SK-N-MC (cell line): ENCODE data around the gene WNK4.

Experiments used
- DNase-seq: peaks from one replicate; pipeline ENCODE4 v3.0.0-alpha.2; 2011; ENCODE audit warnings: low read depth, low spot score
- H3K27ac ChIP-seq: fragments of 200-600 bp; sonication (generic); 2 replicates; pipeline ENCODE4 v1.5.1; 2016; ENCODE audit warnings: mixed run types
- H3K36me3 ChIP-seq: fragments of 200-600 bp; sonication (generic); 2 replicates; pipeline ENCODE4 v1.6.1; 2017; ENCODE audit warnings: antibody characterized with exemption, low read length, mixed read lengths; ENCODE audit not compliant: insufficient read depth
- H3K4me3 ChIP-seq: fragments of 200-600 bp; sonication (generic); 2 replicates; pipeline ENCODE4 v1.5.1; 2016
- H3K9ac ChIP-seq: fragments of 200-600 bp; sonication (generic); 2 replicates; pipeline ENCODE4 v1.8.0; 2017; ENCODE audit warnings: mixed run types, mixed read lengths; ENCODE audit not compliant: insufficient read length
- H3K9me3 ChIP-seq: fragments of 200-600 bp; sonication (generic); 2 replicates; pipeline ENCODE4 v1.6.1; 2017; ENCODE audit warnings: low read depth, mild to moderate bottlenecking, antibody characterized with exemption, low read length, moderate library complexity, mixed read lengths
- EZH2 ChIP-seq: fragments of 200-600 bp; sonication (generic); IDR thresholded peaks from one replicate; pipeline ENCODE4 v1.6.1; 2017; ENCODE audit warnings: antibody characterized with exemption
- FOXP2 ChIP-seq: optimal IDR thresholded peaks from 2 replicates; pipeline ENCODE3; 2011; ENCODE audit warnings: mild to moderate bottlenecking, moderate library complexity; ENCODE audit not compliant: insufficient read depth; ENCODE audit errors: extremely low read length, control extremely low read depth
- POLR2AphosphoS5 ChIP-seq: IDR thresholded peaks from 2 replicates; pipeline ENCODE4 v1.6.1; 2012; ENCODE audit warnings: mild to moderate bottlenecking, low read depth, low read length, borderline replicate concordance

The WNK4 gene

DNA sequence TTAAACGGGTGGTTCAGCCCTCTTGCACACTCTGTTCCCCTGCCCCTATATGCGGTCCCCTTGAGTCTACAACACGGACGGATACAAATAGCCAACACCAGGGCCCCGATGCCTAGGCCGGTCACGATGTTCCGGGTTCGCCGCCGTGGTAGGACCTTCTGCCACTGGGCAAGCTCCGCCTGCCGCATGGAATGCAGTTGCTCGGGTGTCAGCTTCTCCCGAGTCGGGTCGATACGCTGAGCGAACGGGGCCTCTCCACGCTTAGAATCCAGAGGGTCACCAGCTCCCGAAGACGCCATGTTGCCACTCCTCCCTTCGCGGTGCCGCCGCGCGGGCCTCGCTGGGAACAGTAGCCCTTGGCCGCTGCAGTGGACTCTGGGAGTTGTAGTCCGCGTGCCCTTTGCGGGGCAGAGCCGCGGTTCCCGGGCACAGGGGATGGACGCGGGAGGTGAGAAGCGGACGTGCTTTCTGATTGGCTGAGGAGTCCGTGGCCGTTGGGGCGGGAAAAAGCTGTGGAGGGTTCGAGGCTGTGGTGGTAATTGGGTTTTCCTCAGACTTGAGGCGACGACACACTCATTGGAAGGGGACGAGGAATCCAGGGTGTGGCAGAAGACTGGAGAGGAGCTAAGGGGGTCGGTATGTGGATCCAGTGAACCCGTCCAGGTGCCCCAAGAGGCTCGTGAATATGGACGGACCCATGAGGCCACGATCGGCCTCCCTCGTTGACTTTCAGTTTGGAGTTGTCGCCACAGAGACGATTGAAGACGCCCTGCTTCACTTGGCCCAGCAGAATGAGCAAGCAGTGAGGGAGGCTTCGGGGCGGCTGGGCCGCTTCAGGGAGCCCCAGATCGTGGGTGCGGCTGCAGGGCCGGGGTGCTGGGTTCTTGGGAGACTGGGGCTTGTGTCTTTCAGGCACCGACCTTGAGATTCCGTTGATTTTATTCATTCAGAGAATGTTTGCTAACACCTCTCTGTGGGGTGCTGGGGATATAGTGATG lies 18.3 kb downstream of the WNK4 start, which contains the start of the genes CNTD1 and COA3:
Gene CNTD1, plus strand, starts transcription at position 479 of the 998 bp plus-strand sequence. Its CDS starts 207 bp downstream, at position 686.
Gene COA3, minus strand, starts transcription at position 322 of the 998 bp plus-strand sequence. Its CDS starts 23 bp downstream, at position 299.
- H3K9ac ChIP-seq = peak within 1 kb of the TSS; percentile 94
- no peak within 1 kb of the TSS; the same call in 1 of the 2 replicates for H3K27ac ChIP-seq

DNA sequence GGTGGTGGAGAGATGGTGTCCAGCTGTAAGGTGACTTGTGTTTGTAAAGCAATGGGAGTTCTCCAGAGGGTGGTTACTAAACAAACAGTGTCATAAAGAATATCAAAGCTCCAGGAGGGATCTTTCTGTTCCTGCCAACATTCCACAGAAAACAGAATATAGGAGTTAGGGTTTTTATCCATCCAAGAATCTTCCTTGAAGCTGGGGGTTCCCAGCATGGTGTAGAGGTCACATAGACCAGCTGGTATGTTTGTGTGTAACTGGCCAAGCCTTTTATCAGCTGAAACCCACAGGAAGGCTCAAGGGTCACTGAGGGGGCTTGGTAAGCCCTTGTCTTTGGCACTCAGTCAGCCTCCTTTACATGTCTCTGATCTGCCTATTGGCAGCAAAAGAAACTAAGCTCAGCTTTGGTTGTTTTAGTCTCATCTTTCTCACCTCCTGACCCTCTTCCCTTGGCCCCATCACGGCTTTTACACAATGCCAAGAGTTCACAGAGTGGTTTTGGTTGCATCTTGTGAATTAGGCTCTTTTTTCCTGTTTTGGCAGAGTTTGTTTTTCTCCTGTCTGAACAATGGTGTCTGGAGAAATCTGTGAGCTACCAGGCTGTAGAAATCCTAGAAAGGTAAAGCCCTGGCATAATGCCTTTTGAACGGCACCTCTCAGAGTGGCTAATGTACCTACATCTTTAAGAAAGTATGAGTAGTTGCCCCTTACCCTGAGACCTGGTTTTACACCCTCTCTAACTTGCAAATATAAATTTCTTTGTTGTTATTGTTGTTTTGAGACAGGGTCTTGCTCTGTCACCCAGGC lies 22.9 kb downstream of the WNK4 start:
- no peaks in the 10 kb centered on the region for H3K36me3 ChIP-seq
- H3K9me3 ChIP-seq = no peaks in the 10 kb centered on the region
- no peak overlapping the region for H3K27ac ChIP-seq
- no peak for DNase-seq
- H3K9ac ChIP-seq = no peak overlapping the region
- no peak for TF ChIP-seq POLR2AphosphoS5
- no peak for TF ChIP-seq FOXP2
- no peak for TF ChIP-seq EZH2
- no peak overlapping the region for H3K4me3 ChIP-seq

More for the DNA sequence above, 18.3 kb downstream of the WNK4 start, which contains the start of the genes CNTD1 and COA3:
- peak within 1 kb of the TSS; percentile 96 for H3K4me3 ChIP-seq
- DNase-seq = peak; percentile 34
- TF ChIP-seq POLR2AphosphoS5 = peak; percentile 81
- TF ChIP-seq EZH2 = no peak
- no peaks in the 10 kb centered on the region for H3K9me3 ChIP-seq
- H3K36me3 ChIP-seq = no peaks in the 10 kb centered on the region

DNA sequence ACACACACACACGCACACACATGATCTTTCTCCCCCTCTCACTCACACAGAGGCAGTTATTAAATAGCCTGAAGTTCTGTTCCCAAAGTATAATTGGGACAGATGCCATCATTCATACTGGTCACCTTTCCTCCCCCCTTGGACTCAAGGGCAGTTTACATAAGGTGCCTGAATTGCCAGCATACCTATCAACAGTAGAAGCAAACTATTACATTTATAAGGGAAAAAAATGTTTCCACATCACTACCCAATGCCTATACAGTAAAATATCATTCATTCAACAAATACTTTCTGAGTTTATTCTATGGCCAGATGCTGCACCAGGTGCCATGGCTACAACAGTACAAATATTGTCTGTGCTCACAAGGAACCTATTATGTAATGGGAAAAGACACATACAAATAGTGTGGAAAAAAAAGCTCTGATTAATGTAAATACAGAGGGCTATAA lies 24.5 kb downstream of the WNK4 start:
- DNase-seq = no peak
- Histone ChIP-seq H3K4me3 (no peak overlapping the region), H3K9ac (no peak overlapping the region), H3K27ac (no peak overlapping the region), H3K36me3 (no peaks in the 10 kb centered on the region), H3K9me3 (no peaks in the 10 kb centered on the region)
- TF ChIP-seq POLR2AphosphoS5 (no peak), FOXP2 (no peak), EZH2 (no peak)

DNA sequence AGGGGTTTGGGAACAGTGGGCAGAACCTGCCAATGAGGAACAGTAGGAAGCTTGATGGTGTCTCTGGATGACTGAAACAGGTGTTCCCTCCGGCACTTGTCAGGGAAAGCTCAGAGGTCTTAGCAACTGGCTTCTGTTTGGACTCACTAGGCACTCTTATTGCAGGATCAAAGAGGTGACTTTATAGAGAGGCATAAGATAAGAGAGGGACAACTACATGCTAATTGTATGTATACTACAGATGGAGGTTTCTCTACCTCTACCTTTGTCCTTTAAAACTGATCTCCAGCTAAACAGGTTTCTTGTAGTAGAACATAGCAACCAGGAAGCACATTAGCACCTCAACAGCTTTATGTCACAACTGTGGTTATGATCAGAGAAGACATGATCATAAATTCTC lies 25.8 kb downstream of the WNK4 start:
- no peaks in the 10 kb centered on the region for H3K9me3 ChIP-seq
- DNase-seq = no peak
- no peak overlapping the region for H3K9ac ChIP-seq
- H3K36me3 ChIP-seq = peaks cover 5% of the 10 kb centered on the region; the same call in 1 of the 2 replicates
- no peak overlapping the region for H3K27ac ChIP-seq
- H3K4me3 ChIP-seq = no peak overlapping the region
- no peak for TF ChIP-seq EZH2
- TF ChIP-seq POLR2AphosphoS5 = no peak
- no peak for TF ChIP-seq FOXP2

DNA sequence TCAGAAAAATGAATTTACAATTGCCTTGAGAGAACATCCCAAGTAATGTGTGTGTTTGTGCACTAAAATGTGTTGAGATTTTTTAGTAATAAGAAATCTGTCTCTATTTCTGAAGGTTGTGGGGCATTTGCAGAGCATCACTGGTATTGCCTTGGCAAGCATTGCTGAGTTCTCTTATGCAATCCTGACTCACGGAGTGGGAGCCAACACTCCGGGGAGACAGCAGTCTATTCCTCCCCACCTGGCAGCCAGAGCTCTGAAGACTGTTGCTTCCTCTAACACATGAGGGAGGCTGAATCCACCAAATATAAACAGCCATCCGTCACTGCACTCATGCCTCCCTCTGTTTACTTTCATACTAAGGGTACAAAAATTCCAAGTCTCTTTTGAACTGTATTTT lies 28.8 kb downstream of the WNK4 start:
- no peak overlapping the region for H3K4me3 ChIP-seq
- H3K9me3 ChIP-seq = no peaks in the 10 kb centered on the region
- peaks cover 21% of the 10 kb centered on the region for H3K36me3 ChIP-seq
- no peak for TF ChIP-seq FOXP2
- no peak for TF ChIP-seq EZH2
- TF ChIP-seq POLR2AphosphoS5 = no peak
- no peak for DNase-seq
- no peak overlapping the region for H3K27ac ChIP-seq
- H3K9ac ChIP-seq = no peak overlapping the region

DNA sequence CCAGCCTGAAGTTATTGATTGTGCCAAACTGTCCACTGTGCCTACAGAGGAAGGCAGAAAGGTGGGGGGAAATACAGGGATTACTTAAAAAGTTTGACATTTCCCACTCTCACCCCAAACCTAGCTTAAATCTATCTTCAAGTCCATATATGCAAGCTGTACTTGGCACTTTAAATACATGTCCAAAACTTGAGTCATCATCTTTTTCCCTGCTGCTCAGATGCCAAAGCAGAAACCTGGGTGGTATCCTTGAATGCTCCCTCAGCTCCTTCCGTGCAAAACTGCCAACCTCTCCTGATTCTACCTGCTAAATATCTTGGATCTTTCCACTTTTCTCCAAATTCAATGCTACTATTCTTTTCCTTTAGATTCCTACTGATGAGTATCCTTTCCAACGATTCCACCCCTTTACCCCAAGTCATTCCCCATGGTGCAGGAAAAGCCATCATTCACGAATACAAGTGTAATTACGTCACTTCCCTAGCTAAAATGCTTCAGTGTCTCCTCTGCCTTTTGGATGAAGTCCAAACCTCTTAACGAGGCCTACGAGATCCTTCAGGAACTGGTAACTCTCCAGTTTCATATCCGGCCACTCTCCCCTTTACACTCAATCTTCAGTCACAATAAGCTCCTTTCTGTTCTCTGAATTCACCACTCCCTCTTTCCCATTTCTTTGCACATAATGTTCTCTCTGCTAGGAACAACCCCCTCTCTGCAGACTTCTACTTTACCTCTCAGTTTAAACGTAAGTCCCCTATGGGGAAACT lies 34.4 kb downstream of the WNK4 start:
- peak overlapping the region; percentile 13 for H3K9ac ChIP-seq
- no peaks in the 10 kb centered on the region for H3K9me3 ChIP-seq
- TF ChIP-seq FOXP2 = no peak
- TF ChIP-seq POLR2AphosphoS5 = no peak
- no peak for TF ChIP-seq EZH2
- H3K36me3 ChIP-seq = peaks cover 64% of the 10 kb centered on the region
- DNase-seq = peak; percentile 47
- H3K4me3 ChIP-seq = peak overlapping the region; percentile 32; the same call in 1 of the 2 replicates
- peak overlapping the region; percentile 33; the same call in 1 of the 2 replicates for H3K27ac ChIP-seq

DNA sequence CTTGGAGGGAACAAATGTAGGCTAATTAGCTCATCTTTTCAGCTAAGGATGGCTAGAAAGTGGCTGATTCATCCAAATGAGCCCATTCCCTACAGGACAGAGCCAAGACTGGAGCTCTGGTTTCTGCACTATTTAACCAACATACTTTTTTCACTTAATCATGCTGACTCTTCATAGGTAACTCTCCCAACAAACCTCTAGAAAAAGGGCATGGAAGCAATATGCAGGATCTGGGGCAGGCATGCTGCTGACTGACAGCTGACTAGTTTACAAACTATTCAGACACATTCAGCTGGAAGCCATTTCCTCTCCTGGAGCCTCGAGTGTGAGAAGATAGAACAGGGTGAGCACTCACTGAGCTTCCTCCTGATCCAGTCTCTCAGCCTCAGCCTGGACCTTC lies 37.5 kb downstream of the WNK4 start:
- Histone ChIP-seq H3K27ac (no peak overlapping the region), H3K36me3 (peaks cover 66% of the 10 kb centered on the region), H3K4me3 (no peak overlapping the region), H3K9me3 (no peaks in the 10 kb centered on the region), H3K9ac (no peak overlapping the region)
- no peak for DNase-seq
- TF ChIP-seq POLR2AphosphoS5 (no peak), FOXP2 (no peak), EZH2 (no peak)
